HG02623 (cell line): ENCODE results near the gene PLCD1.
"Not testable (repeated sequence)": the region's sequence is repeated elsewhere in the genome, so short reads cannot be mapped to it uniquely, and the experiment has no call there.

Experiments
- ATAC-seq: cut with Tn5 transposase; IDR thresholded peaks from one replicate; pipeline ENCODE4 v1.9.1; 2021; ENCODE audit warnings: moderate library complexity; ENCODE audit not compliant: unreplicated experiment

The PLCD1 gene

GRCh38 chr3:38038447-38038911, 9.0 kb upstream of the PLCD1 start:
- ATAC-seq = no peak

- ATAC-seq = no peak
Measured at GRCh38 chr3:38036906-38037305, 7.5 kb upstream of the PLCD1 start.

GRCh38 chr3:38036286-38036685, 6.8 kb upstream of the PLCD1 start:
- ATAC-seq = no peak

- ATAC-seq = not testable (repeated sequence)
Measured at GRCh38 chr3:38034335-38034734, 4.9 kb upstream of the PLCD1 start.

GRCh38 chr3:38033586-38033985, 4.1 kb upstream of the PLCD1 start:
- not testable (repeated sequence) for ATAC-seq

GRCh38 chr3:38032328-38032865, 3.0 kb upstream of the PLCD1 start:
- no peak for ATAC-seq

- ATAC-seq = no peak
Measured at GRCh38 chr3:38031022-38031994, 1.9 kb upstream of the PLCD1 start.

- no peak for ATAC-seq
Measured at GRCh38 chr3:38030126-38031021, 932 bp upstream of the PLCD1 start.

GRCh38 chr3:38028621-38029361, 651 bp downstream of the PLCD1 start:
- no peak for ATAC-seq

GRCh38 chr3:38027466-38028465, 1.7 kb downstream of the PLCD1 start:
- ATAC-seq = no peak

GRCh38 chr3:38026856-38027255, 2.6 kb downstream of the PLCD1 start:
- no peak for ATAC-seq

GRCh38 chr3:38022896-38023709, 6.3 kb downstream of the PLCD1 start:
- ATAC-seq = no peak

- no peak for ATAC-seq
Measured at GRCh38 chr3:38022301-38022700, 7.1 kb downstream of the PLCD1 start.

- ATAC-seq = no peak
Measured at GRCh38 chr3:38021196-38021595, 8.2 kb downstream of the PLCD1 start.

- no peak for ATAC-seq
Measured at GRCh38 chr3:38020342-38020726, 9.1 kb downstream of the PLCD1 start.

- ATAC-seq = no peak
Measured at GRCh38 chr3:38019658-38020341, 9.6 kb downstream of the PLCD1 start.

- no peak for ATAC-seq
Measured at GRCh38 chr3:38018296-38019266, 10.9 kb downstream of the PLCD1 start.
